ENCODE measurements around the gene MBL2.

Gene MBL2

GRCh38 chr10:52751337-52751736 lies 21.2 kb downstream of the MBL2 start:
- no peak for TF ChIP-seq CTCF (IDR thresholded peaks at IDR 0.05; ENCODE audit: low read depth, low read length)
- no peak for DNase-seq (ENCODE audit: extremely low read depth, low read depth)

GRCh38 chr10:52750629-52751028 lies 22.0 kb downstream of the MBL2 start:
- no peak for DNase-seq (ENCODE audit: extremely low read depth, low read depth)
- TF ChIP-seq CTCF (IDR thresholded peaks at IDR 0.05; ENCODE audit: low read depth, low read length), result no peak

GRCh38 chr10:52747694-52748093 lies 24.9 kb downstream of the MBL2 start:
- TF ChIP-seq CTCF (IDR thresholded peaks at IDR 0.05; ENCODE audit: low read depth, low read length), result no peak
- DNase-seq (ENCODE audit: extremely low read depth, low read depth), result no peak

- DNase-seq (ENCODE audit: extremely low read depth, low read depth), result no peak
- TF ChIP-seq CTCF (IDR thresholded peaks at IDR 0.05; ENCODE audit: low read depth, low read length), result peak; percentile 11
These were observed 26.4 kb downstream of the MBL2 start for GRCh38 chr10:52746169-52746568.

- TF ChIP-seq CTCF (IDR thresholded peaks at IDR 0.05; ENCODE audit: low read depth, low read length), result no peak
These were observed 28.4 kb downstream of the MBL2 start for GRCh38 chr10:52744057-52744805.

GRCh38 chr10:52742731-52743130 lies 29.9 kb downstream of the MBL2 start:
- no peak for TF ChIP-seq CTCF (IDR thresholded peaks at IDR 0.05; ENCODE audit: low read depth, low read length)

More at GRCh38 chr10:52744057-52744805, 28.4 kb downstream of the MBL2 start:
- no peak for DNase-seq (ENCODE audit: extremely low read depth, low read depth)

GRCh38 chr10:52741851-52742250 lies 30.7 kb downstream of the MBL2 start:
- no peak for TF ChIP-seq CTCF (IDR thresholded peaks at IDR 0.05; ENCODE audit: low read depth, low read length)
- DNase-seq (ENCODE audit: extremely low read depth, low read depth), result no peak

More at GRCh38 chr10:52742731-52743130, 29.9 kb downstream of the MBL2 start:
- DNase-seq (ENCODE audit: extremely low read depth, low read depth), result no peak

Data from AG09319 (cell line).